PFSK-1 (cell line): ENCODE measurements around the gene CIB1.

ENCODE experiments used
- POLR2AphosphoS5 ChIP-seq: IDR thresholded peaks from 2 replicates; pipeline ENCODE4 v1.6.1; 2012; ENCODE audit warnings: low read depth, mild to moderate bottlenecking, control low read depth, low read length, moderate library complexity
- REST ChIP-seq, 2 experiments: IDR thresholded peaks; 2 replicates each; pipeline versions ENCODE4 v1.6.1 to v1.8.0; 2011 to 2012; ENCODE audit warnings: low read depth in 2 of 2, low read length in 2 of 2, control low read depth in 1 of 2, inconsistent platforms in 1 of 2, mild to moderate bottlenecking in 1 of 2, moderate library complexity in 1 of 2; ENCODE audit not compliant: insufficient read depth in 1 of 2
- TAF1 ChIP-seq: IDR thresholded peaks from 2 replicates; pipeline ENCODE4 v1.6.1; 2012; ENCODE audit warnings: low read length, control low read depth, borderline replicate concordance; ENCODE audit not compliant: insufficient read depth

GRCh38 chr15:90270502-90271150, 36.9 kb upstream of the CIB1 start:
- TF ChIP-seq POLR2AphosphoS5 (no peak), TAF1 (no peak), REST (IDR thresholded peaks at IDR 0.05; ENCODE audit: insufficient read depth in 1 of 2, low read depth in 2 of 2, low read length in 2 of 2) (no peak)
